KMS-11 (cell line): Measurements from ENCODE around the gene TBCEL.

Experiments used
- H2AFZ ChIP-seq: fragments of 200-600 bp; sonication (generic); 2 replicates; pipeline ENCODE4 v1.6.1; 2016; ENCODE audit warnings: antibody characterized with exemption, mixed run types, low read depth
- H3K27ac ChIP-seq: fragments of 200-600 bp; sonication (generic); 2 replicates; pipeline ENCODE4 v1.6.1; 2016; ENCODE audit warnings: mild to moderate bottlenecking, mixed run types
- H3K27me3 ChIP-seq: fragments of 200-600 bp; sonication (generic); 2 replicates; pipeline ENCODE4 v1.6.1; 2017; ENCODE audit warnings: mild to moderate bottlenecking, low read depth, mixed run types, moderate library complexity; ENCODE audit not compliant: insufficient read depth
- H3K36me3 ChIP-seq: fragments of 200-600 bp; sonication (generic); 2 replicates; pipeline ENCODE4 v1.6.1; 2017; ENCODE audit warnings: mild to moderate bottlenecking, mixed run types; ENCODE audit not compliant: insufficient read depth
- H3K4me1 ChIP-seq: fragments of 200-600 bp; sonication (generic); 2 replicates; pipeline ENCODE4 v1.6.1; 2016; ENCODE audit warnings: mild to moderate bottlenecking, low read depth, mixed run types; ENCODE audit not compliant: poor library complexity, severe bottlenecking
- H3K4me2 ChIP-seq: fragments of 200-600 bp; sonication (generic); 2 replicates; pipeline ENCODE4 v1.7.0; 2016; ENCODE audit warnings: mild to moderate bottlenecking, mixed run types
- H3K4me3 ChIP-seq: fragments of 200-600 bp; sonication (generic); IDR thresholded peaks from 2 replicates; pipeline ENCODE4 v1.6.1; 2017; ENCODE audit warnings: low read depth, low read length, mixed read lengths; ENCODE audit not compliant: insufficient read depth
- H3K79me2 ChIP-seq: fragments of 200-600 bp; sonication (generic); 2 replicates; pipeline ENCODE4 v1.6.1; 2016; ENCODE audit warnings: low read depth, mixed run types; ENCODE audit not compliant: insufficient read depth
- H3K9ac ChIP-seq: fragments of 200-600 bp; sonication (generic); 2 replicates; pipeline ENCODE4 v1.6.1; 2016; ENCODE audit warnings: mild to moderate bottlenecking, mixed run types
- H4K20me1 ChIP-seq: fragments of 200-600 bp; sonication (generic); 2 replicates; pipeline ENCODE4 v1.6.1; 2016; ENCODE audit warnings: mild to moderate bottlenecking, mixed run types; ENCODE audit not compliant: insufficient read depth
- CTCF ChIP-seq: fragments of 200-600 bp; sonication (generic); conservative IDR thresholded peaks from 2 replicates; pipeline ENCODE4 v1.6.1; 2017; ENCODE audit warnings: low read depth, mild to moderate bottlenecking, antibody characterized with exemption, low read length, moderate library complexity, mixed read lengths

The TBCEL gene

GRCh38 chr11:121127809-121128208 lies 103.9 kb downstream of the TBCEL start:
- H3K4me2 ChIP-seq = no peak overlapping the region
- H3K4me3 ChIP-seq = no peak overlapping the region
- no peak overlapping the region for H3K9ac ChIP-seq
- no peaks in the 10 kb centered on the region for H3K36me3 ChIP-seq
- H3K27me3 ChIP-seq = no peaks in the 10 kb centered on the region
- TF ChIP-seq CTCF = no peak
- no peaks in the 10 kb centered on the region for H3K4me1 ChIP-seq
- no peaks in the 10 kb centered on the region for H4K20me1 ChIP-seq
- H3K27ac ChIP-seq = no peak overlapping the region
- no peaks in the 10 kb centered on the region for H3K79me2 ChIP-seq
- no peak overlapping the region for H2AFZ ChIP-seq

- Histone ChIP-seq H2AFZ (no peak overlapping the region), H3K79me2 (no peaks in the 10 kb centered on the region), H3K4me1 (no peaks in the 10 kb centered on the region), H3K27ac (no peak overlapping the region), H3K4me3 (no peak overlapping the region), H3K27me3 (no peaks in the 10 kb centered on the region), H3K9ac (no peak overlapping the region), H4K20me1 (no peaks in the 10 kb centered on the region), H3K36me3 (no peaks in the 10 kb centered on the region), H3K4me2 (no peak overlapping the region)
- TF ChIP-seq CTCF = no peak
These were observed 105.7 kb downstream of the TBCEL start for GRCh38 chr11:121129362-121130340.

GRCh38 chr11:121131656-121132055 lies 107.8 kb downstream of the TBCEL start:
- Histone ChIP-seq H3K4me2 (no peak overlapping the region), H2AFZ (no peak overlapping the region), H3K4me1 (no peaks in the 10 kb centered on the region), H3K36me3 (no peaks in the 10 kb centered on the region), H4K20me1 (no peaks in the 10 kb centered on the region), H3K4me3 (no peak overlapping the region), H3K9ac (no peak overlapping the region), H3K79me2 (no peaks in the 10 kb centered on the region), H3K27me3 (no peaks in the 10 kb centered on the region), H3K27ac (no peak overlapping the region)
- TF ChIP-seq CTCF = no peak

- no peak overlapping the region for H3K27ac ChIP-seq
These were observed 108.5 kb downstream of the TBCEL start for GRCh38 chr11:121132211-121132976.

More at GRCh38 chr11:121132211-121132976, 108.5 kb downstream of the TBCEL start:
- Histone ChIP-seq H3K4me2 (no peak overlapping the region), H3K79me2 (no peaks in the 10 kb centered on the region), H3K4me1 (no peaks in the 10 kb centered on the region), H3K36me3 (no peaks in the 10 kb centered on the region), H4K20me1 (no peaks in the 10 kb centered on the region), H2AFZ (no peak overlapping the region), H3K9ac (no peak overlapping the region), H3K27me3 (no peaks in the 10 kb centered on the region), H3K4me3 (no peak overlapping the region)
- no peak for TF ChIP-seq CTCF
